GM19468 (cell line): ENCODE data around the gene NRXN3.
"Not testable (repeated sequence)": the region's sequence is repeated elsewhere in the genome, so short reads cannot be mapped to it uniquely, and the experiment has no call there.

Experiments
- ATAC-seq: cut with Tn5 transposase; IDR thresholded peaks from one replicate; pipeline ENCODE4 v1.9.1; 2021; ENCODE audit warnings: mild to moderate bottlenecking, moderate library complexity, moderate number of reproducible peaks; ENCODE audit not compliant: unreplicated experiment; ENCODE audit errors: extremely low read depth

The NRXN3 gene

GRCh38 chr14:78543433-78543832, 373.3 kb downstream of the NRXN3 start:
- ATAC-seq: no peak

GRCh38 chr14:78561074-78561473, 390.9 kb downstream of the NRXN3 start:
- no peak for ATAC-seq

GRCh38 chr14:78566026-78566858, 396.1 kb downstream of the NRXN3 start:
- peak; percentile 80 for ATAC-seq

- no peak for ATAC-seq
Observed at GRCh38 chr14:78566859-78567172, 396.6 kb downstream of the NRXN3 start.

- no peak for ATAC-seq
Observed at GRCh38 chr14:78567343-78567742, 397.2 kb downstream of the NRXN3 start.

GRCh38 chr14:78573736-78574135, 403.6 kb downstream of the NRXN3 start:
- ATAC-seq: not testable (repeated sequence)

GRCh38 chr14:78576437-78577166, 406.4 kb downstream of the NRXN3 start:
- ATAC-seq: no peak

- no peak for ATAC-seq
Observed at GRCh38 chr14:78581229-78581628, 411.1 kb downstream of the NRXN3 start.

GRCh38 chr14:78586681-78587080, 416.5 kb downstream of the NRXN3 start:
- no peak for ATAC-seq

GRCh38 chr14:78588906-78589305, 418.7 kb downstream of the NRXN3 start:
- ATAC-seq: no peak

GRCh38 chr14:78592616-78593219, 422.5 kb downstream of the NRXN3 start:
- ATAC-seq: no peak

- no peak for ATAC-seq
Observed at GRCh38 chr14:78593949-78594348, 423.8 kb downstream of the NRXN3 start.

GRCh38 chr14:78595797-78596196, 425.6 kb downstream of the NRXN3 start:
- ATAC-seq: no peak

GRCh38 chr14:78598046-78598920, 428.1 kb downstream of the NRXN3 start:
- ATAC-seq: peak; percentile 86

GRCh38 chr14:78605025-78605762, 435.0 kb downstream of the NRXN3 start:
- no peak for ATAC-seq

- ATAC-seq: no peak
Observed at GRCh38 chr14:78605897-78606500, 435.8 kb downstream of the NRXN3 start.

GRCh38 chr14:78608998-78609787, 439.0 kb downstream of the NRXN3 start:
- no peak for ATAC-seq

GRCh38 chr14:78610994-78611393, 440.8 kb downstream of the NRXN3 start:
- ATAC-seq: no peak
